Purkinje cell (primary cell): Measurements from ENCODE around the gene CTNNA2. TPM values are rescaled to one million over a fixed set of nuclear protein-coding genes. Genes with fewer than 3 reads are reported as not detected.

Experiments used
- polyA plus RNA-seq: library from polyadenylated mRNA; unstranded; fragments of >200 nt; fragmentation: Nextera tagmentation; gene quantifications from 2 replicates; pipeline ENCODE4 v1.2.1, GENCODE V29; 2014

The CTNNA2 gene
- polyA plus RNA-seq = 22.3 and 26.9 TPM in 2 replicates

DNA sequence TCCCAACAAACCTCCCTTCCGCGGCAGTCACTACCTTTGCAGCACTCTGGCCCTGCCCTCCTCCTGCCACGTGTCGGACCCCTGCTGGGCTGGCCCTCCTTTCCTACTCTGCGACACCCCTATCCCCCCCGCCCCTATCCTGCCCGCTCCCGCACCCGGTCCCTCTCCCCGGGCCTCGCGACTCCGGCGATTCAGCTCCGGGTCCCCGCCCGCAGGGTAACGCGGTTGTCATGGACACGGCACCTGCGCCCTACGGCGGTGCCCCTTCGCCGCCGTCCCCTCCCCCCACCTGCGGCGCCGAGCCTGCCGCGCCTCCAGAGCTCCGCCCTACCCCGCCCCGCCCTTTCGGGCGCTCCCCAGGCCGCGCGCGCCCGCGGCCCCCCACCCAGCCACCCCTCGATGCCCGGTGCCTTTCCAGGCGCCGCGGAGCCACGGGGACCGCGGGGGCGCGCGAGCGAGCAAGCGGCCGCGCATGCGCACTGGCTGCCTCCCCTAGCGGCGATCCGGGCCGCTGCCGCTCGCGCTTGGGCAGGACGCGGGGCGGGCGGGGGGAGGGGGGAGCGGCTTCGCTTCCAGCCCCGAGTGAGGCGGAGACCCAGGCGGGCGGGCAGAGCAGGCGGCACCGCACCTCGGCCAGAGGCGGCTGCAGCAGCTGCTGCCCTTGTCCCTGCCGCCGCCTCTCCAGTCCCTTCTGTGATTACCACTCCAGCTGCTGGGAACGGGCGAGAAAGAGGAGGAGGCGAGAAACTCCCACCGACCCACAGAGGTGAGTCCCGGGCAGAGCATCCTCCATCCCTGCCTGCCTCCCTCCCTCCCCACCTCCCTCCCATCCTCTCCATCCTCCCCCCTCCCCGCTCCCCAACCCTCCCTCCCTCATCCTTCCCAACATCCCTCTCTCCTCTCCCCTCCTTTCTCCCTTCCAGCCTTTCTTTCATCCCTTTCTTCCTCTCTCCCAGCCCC lies at the start of gene CTNNA2:
TSS of gene CTNNA2 (plus strand) at position 610 of the 960 bp plus-strand sequence.

DNA sequence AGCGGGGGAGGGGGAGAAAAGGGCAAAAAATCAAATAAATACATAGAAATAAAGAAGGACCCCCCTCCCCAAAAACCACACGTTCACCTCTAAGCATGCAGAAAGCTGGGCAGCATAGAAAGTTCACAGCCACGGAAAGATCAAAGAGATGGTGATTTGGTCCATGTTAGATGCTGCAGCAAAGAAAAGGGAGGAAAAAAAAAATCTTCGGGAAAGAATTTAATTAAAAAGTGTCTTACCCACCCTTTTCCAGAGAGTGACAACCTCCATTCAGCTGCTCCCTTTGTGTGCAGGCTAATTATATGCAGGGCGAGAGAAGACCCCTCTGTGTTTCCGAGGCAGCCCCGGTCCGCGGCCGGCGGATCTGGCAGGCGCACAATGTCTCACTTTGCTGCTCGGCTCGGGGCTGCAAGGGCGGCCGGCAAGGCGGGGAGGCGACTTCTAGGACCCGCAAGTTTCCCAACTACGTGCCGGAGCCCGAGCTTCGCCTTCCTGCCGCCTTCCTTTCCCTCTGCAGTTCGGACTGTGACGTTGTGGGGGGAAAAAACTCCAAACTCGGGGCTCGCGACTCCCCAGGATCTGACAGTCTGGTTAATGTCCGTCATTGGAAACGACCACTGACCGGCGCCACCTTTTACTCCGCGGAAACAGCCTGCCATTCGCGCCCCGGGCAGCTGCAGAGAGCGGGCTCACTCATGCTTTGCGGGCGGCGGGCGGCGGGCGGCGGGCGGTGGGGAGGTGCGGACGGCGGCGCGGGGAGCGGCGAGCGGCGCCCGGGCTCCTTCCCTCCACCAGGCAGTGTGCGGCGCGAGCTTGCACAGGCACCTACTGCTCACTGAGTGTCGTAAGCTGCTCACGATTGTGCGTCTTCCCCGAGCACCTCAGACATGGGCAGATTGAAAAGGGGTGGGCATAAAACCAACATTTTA lies 791.3 kb downstream of the CTNNA2 start, which contains the start of gene LRRTM1:
TSS of gene LRRTM1 (minus strand) at position 844 of the 929 bp plus-strand sequence. CDS start 933 bp downstream, outside the sequence.

